Measurements from ENCODE around the gene CCDC83. TPM values are rescaled to one million over a fixed set of nuclear protein-coding genes. Genes with fewer than 3 reads are reported as not detected.
"Not testable (repeated sequence)": the region's sequence is repeated elsewhere in the genome, so short reads cannot be mapped to it uniquely, and the experiment has no call there.

The CCDC83 gene
- total RNA-seq, 4 donors from 2014 or later, result not detected

GRCh38 chr11:85835263-85835662 lies 19.9 kb upstream of the CCDC83 start:
- Histone ChIP-seq H3K4me3 (no peak overlapping the region), H3K4me1 (no peaks in the 10 kb centered on the region), H3K27me3 (no peaks in the 10 kb centered on the region), H3K36me3 (no peaks in the 10 kb centered on the region), H3K9me3 (no peaks in the 10 kb centered on the region), H3K27ac (no peak overlapping the region)
- no peak for DNase-seq
- ATAC-seq, result no peak
- TF ChIP-seq CTCF (IDR thresholded peaks at IDR 0.05 in 4 of 5, conservative IDR thresholded peaks at IDR 0.05 in 1 of 5), result no peak
- TF ChIP-seq POLR2A (IDR thresholded peaks at IDR 0.05), result no peak
- intact Hi-C loops (cut with DNase I; ENCODE audit: low total_unique reads) (no loop called here), in situ Hi-C loops (cut with MboI; ENCODE audit: low sequenced_read_pairs in 4 of 4) (loop anchor here in 3 of 4 donors (25.0 kb wide), 2 partner anchors 223 to 248 kb away; no protein-coding TSS in a partner anchor)

GRCh38 chr11:85835729-85836128 lies 19.5 kb upstream of the CCDC83 start:
- in situ Hi-C loops (cut with MboI; ENCODE audit: low sequenced_read_pairs in 4 of 4) (loop anchor here in 3 of 4 donors (25.0 kb wide), 2 partner anchors 223 to 248 kb away; no protein-coding TSS in a partner anchor), intact Hi-C loops (cut with DNase I; ENCODE audit: low total_unique reads) (no loop called here)
- no peak for DNase-seq
- ATAC-seq, result no peak
- H3K36me3 ChIP-seq, result no peaks in the 10 kb centered on the region
- H3K4me3 ChIP-seq, result no peak overlapping the region
- no peak overlapping the region for H3K27ac ChIP-seq
- no peaks in the 10 kb centered on the region for H3K4me1 ChIP-seq
- H3K27me3 ChIP-seq, result no peaks in the 10 kb centered on the region
- TF ChIP-seq POLR2A (IDR thresholded peaks at IDR 0.05), result no peak
- no peak for TF ChIP-seq CTCF (IDR thresholded peaks at IDR 0.05 in 4 of 5, conservative IDR thresholded peaks at IDR 0.05 in 1 of 5)
- no peaks in the 10 kb centered on the region for H3K9me3 ChIP-seq

- intact Hi-C loops (cut with DNase I; ENCODE audit: low total_unique reads); H3K36me3 ChIP-seq; H3K9me3 ChIP-seq; H3K27ac ChIP-seq; H3K27me3 ChIP-seq; H3K4me1 ChIP-seq; ATAC-seq; DNase-seq; H3K4me3 ChIP-seq: not testable (repeated sequence)
- in situ Hi-C loops (cut with MboI; ENCODE audit: low sequenced_read_pairs in 4 of 4), result loop anchor here in 3 of 4 donors (25.0 kb wide), 2 partner anchors 229 to 254 kb away; no protein-coding TSS in a partner anchor
These were observed 14.3 kb upstream of the CCDC83 start for GRCh38 chr11:85840932-85841331.

GRCh38 chr11:85843929-85844328 lies 11.3 kb upstream of the CCDC83 start:
- no peak for TF ChIP-seq POLR2A (IDR thresholded peaks at IDR 0.05)
- TF ChIP-seq CTCF (IDR thresholded peaks at IDR 0.05 in 4 of 5, conservative IDR thresholded peaks at IDR 0.05 in 1 of 5), result no peak

GRCh38 chr11:85844439-85845123 lies 10.6 kb upstream of the CCDC83 start:
- Histone ChIP-seq H3K27me3 (no peaks in the 10 kb centered on the region), H3K36me3 (no peaks in the 10 kb centered on the region), H3K4me1 (no peaks in the 10 kb centered on the region), H3K4me3 (no peak overlapping the region), H3K9me3 (no peaks in the 10 kb centered on the region), H3K27ac (no peak overlapping the region)
- intact Hi-C loops (cut with DNase I; ENCODE audit: low total_unique reads) (no loop called here), in situ Hi-C loops (cut with MboI; ENCODE audit: low sequenced_read_pairs in 4 of 4) (loop anchor here in 3 of 4 donors (25.0 kb wide), 2 partner anchors 232 to 257 kb away; no protein-coding TSS in a partner anchor)
- no peak for DNase-seq
- peak in 1 of 2 donors; percentile 39 for ATAC-seq
- no peak for TF ChIP-seq POLR2A (IDR thresholded peaks at IDR 0.05)
- TF ChIP-seq CTCF (IDR thresholded peaks at IDR 0.05 in 4 of 5, conservative IDR thresholded peaks at IDR 0.05 in 1 of 5), result no peak

More at GRCh38 chr11:85843929-85844328, 11.3 kb upstream of the CCDC83 start:
- Histone ChIP-seq H3K27me3 (no peaks in the 10 kb centered on the region), H3K4me1 (no peaks in the 10 kb centered on the region), H3K36me3 (no peaks in the 10 kb centered on the region), H3K4me3 (no peak overlapping the region), H3K9me3 (no peaks in the 10 kb centered on the region), H3K27ac (no peak overlapping the region)
- no peak for DNase-seq
- in situ Hi-C loops (cut with MboI; ENCODE audit: low sequenced_read_pairs in 4 of 4), result loop anchor here in 3 of 4 donors (25.0 kb wide), 2 partner anchors 232 to 257 kb away; no protein-coding TSS in a partner anchor
- intact Hi-C loops (cut with DNase I; ENCODE audit: low total_unique reads), result no loop called here
- ATAC-seq, result no peak

Data from gastrocnemius medialis (tissue), 4 donors.